ENCODE results near the gene S1PR1.
A peak's percentile ranks its signal among the peaks of the same experiment; 100 is the strongest.

Gene S1PR1

DNA sequence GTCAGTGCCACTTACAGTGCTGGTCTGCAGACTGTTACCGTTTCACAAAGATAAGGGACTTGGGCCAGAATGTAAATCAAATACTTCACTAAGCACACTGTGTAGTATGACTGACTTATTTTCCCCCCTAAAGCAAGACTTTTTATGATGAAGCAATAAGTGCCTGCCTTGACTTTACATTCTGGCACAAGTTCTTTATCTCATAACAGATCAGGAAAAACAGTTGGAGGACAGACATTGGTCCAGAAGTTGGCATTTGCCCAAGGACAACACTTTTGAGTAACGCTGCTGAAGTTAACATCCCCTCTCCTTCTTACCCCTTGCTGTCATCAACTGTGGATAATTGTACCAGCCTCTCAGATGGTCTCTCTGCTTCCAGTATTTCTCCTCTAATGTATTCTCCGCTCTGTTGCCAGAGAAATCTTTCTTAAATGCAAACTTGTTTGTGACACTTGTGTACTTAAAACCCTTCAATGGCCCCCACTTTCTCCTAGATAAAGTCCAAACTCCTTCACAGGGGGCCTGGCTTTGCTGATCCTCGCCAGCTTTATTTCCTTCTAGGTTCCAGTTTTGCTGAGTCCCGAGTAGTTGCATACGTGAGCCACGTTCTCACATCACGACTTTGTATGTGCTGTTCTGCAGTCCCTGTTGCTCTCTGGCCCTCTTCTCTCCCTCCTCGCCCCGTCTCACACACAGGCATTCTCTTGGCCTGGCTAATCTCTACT lies 45.7 kb downstream of the S1PR1 start:
- DNase-seq = no peak

DNA sequence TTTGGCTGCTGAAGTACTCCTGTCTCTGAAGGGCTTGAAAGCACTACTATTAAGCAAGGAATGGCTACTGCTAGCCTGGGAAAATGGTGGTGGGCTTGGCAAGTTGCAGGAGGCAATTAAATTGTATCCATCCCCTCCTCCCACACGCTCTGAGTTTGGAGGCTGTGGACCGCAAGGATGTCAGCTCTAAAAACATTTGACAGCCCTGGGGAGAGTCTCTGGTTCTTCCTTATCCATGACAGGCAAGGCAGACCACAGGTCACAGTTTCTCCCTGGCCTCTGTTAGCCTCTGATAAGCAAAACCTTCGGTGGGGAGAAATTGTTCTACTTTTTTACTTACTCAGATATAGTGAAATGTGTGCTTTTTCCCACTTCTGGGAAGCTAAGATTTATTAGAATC lies 46.6 kb downstream of the S1PR1 start:
- DNase-seq = no peak

GRCh38 chr1:101284021-101284420 lies 47.2 kb downstream of the S1PR1 start:
- DNase-seq = no peak

DNA sequence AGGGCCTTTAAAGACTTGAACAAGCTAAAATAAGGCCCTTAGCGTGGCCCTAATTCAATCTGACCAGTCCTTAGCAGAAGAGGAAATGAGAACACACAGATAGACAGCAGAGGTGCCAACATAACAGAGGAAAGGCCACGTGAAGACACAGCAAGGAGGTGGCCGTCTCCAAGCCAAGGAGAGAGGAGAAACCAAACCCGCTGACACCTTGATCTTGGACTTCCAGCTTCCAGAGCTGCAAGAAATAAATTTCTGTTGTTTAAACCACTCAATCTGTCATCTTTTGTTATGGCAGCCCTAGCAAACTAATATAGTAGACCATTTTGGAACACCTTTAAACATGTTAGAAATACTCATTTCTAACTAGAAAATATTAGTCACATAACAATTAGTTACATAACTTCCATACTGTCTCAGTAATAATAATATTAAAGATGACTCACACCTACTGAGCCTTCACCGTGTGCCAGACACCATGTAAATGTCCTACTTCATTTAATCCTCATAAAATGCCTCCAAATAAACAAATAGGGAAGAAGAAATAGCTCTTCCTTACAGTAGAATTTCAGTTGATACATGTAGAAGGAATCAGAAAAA lies 47.9 kb downstream of the S1PR1 start:
- no peak for DNase-seq

- no peak for DNase-seq
Measured at GRCh38 chr1:101285922-101286570, 49.2 kb downstream of the S1PR1 start.

DNA sequence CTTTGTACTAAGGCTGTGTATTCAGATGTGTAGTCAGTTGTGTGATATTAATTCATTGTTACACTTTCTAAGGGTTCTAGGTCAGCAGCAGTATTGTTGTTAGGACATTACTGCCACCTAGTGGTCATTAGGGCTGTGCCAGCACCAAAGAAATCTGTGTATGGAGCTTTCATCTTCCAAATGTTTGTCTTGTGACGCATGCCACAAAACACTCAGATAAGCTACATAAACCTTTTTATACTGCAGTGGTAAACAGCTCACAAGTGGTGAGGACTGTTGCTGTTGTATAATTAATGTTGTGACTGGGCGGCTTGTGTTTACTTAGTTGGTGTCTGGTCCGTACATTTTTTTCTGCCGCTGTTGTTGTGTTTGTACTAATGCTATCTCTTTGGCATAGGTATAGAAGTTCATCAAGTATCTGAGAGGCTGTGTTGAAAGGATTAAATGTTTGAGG lies 51.7 kb downstream of the S1PR1 start:
- peak; percentile 88 for DNase-seq

DNA sequence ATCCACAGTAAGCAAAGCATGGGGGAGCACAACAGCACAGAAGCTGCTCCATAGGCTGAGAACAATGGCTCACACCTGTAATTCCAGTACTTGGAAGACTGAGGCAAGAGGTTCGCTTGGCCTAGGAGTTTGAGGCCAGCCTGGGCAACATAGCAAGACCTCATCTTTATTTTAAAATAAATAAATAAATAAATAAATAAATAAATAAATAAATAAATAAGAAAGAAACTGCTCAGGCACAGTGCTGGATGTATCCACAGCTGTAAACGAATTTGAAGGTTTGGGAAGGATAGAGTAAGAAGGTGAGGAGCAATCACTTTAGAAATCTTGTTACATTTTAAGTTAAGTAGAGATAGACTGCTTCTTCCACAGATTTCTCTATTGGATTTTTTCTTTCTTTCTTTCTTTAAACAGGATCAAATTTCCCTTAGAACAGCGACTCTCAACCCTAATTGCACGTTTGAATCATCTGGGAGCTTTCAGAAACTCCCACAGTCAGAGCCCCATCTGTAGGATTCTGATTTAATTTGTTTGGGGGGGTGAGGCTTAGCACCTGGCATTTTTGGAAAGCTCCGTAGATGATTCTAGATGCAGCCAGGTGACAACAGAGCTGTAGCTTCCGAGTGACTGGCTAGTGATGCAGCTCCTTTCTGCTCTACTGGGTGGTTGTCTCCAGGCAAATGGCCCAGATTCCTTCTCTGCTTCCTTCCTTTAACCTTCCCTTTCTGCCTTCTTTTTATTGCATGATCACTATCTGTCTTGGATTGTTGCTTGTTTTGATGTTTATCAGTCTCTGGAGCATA lies 53.5 kb downstream of the S1PR1 start:
- DNase-seq = no peak
